WI38 (cell line): ENCODE results near the gene EXOC3.

Source experiments
- H3K4me3 ChIP-seq: 2 replicates; pipeline ENCODE4 v1.5.1; 2011; ENCODE audit warnings: low read depth, mild to moderate bottlenecking, control low read depth, low read length
- TF ChIP-seq, protein P1 (sequence below): IDR thresholded peaks from 2 replicates; pipeline ENCODE4 v1.5.1; 2012; ENCODE audit warnings: low read depth, mild to moderate bottlenecking, control low read depth, low read length

EXOC3 gene

GRCh38 chr5:403995-404394, 39.0 kb upstream of the EXOC3 start:
- TF ChIP-seq, protein P1, sequence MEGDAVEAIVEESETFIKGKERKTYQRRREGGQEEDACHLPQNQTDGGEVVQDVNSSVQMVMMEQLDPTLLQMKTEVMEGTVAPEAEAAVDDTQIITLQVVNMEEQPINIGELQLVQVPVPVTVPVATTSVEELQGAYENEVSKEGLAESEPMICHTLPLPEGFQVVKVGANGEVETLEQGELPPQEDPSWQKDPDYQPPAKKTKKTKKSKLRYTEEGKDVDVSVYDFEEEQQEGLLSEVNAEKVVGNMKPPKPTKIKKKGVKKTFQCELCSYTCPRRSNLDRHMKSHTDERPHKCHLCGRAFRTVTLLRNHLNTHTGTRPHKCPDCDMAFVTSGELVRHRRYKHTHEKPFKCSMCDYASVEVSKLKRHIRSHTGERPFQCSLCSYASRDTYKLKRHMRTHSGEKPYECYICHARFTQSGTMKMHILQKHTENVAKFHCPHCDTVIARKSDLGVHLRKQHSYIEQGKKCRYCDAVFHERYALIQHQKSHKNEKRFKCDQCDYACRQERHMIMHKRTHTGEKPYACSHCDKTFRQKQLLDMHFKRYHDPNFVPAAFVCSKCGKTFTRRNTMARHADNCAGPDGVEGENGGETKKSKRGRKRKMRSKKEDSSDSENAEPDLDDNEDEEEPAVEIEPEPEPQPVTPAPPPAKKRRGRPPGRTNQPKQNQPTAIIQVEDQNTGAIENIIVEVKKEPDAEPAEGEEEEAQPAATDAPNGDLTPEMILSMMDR: no peak
- H3K4me3 ChIP-seq: no peak overlapping the region

- TF ChIP-seq, protein P1: no peak
- no peak overlapping the region for H3K4me3 ChIP-seq
Observed at GRCh38 chr5:404666-405241, 38.2 kb upstream of the EXOC3 start.

- H3K4me3 ChIP-seq: no peak overlapping the region
- TF ChIP-seq, protein P1: no peak
Observed at GRCh38 chr5:405421-405820, 37.6 kb upstream of the EXOC3 start.

DNA sequence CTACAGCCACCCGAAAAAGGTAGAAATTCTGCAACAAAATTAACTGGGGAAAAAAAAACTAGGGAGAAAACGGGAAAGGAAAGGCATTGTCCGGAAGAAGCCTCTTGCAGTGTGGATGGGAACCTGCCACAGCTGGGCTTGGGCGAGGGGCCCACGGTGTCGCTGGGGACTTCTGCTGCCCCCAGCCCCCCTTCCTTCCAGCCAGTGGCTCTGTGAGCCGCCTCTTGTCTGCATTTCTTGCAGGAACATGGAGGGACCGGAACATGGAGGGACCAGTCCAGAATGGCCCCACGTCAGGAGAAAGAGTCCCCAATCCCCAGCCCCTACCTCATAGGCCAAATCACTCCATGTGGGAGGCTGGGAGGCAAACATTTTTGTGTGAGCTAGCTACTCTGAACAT, 36.9 kb upstream of the EXOC3 start:
- no peak overlapping the region for H3K4me3 ChIP-seq
- TF ChIP-seq, protein P1: no peak

DNA sequence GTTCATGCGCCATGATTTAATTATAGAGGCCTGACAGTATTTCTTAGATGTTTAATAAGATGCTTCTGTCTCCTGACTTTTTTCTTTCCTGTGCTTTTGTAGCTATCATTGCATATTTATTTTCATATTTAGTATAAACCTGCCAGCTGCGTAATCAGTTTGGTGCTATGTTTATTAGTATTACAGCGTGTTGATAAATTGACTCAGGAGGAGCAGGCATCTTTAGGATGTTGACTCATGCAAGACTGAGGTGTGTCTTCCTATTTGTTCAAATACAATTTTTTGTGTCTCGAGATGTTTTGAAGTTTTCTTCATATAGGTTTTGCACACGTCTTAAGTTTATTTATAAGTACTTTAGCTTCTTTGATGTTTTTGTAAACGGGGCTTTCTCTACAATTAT, 35.9 kb upstream of the EXOC3 start:
- H3K4me3 ChIP-seq: no peak overlapping the region
- TF ChIP-seq, protein P1: no peak

DNA sequence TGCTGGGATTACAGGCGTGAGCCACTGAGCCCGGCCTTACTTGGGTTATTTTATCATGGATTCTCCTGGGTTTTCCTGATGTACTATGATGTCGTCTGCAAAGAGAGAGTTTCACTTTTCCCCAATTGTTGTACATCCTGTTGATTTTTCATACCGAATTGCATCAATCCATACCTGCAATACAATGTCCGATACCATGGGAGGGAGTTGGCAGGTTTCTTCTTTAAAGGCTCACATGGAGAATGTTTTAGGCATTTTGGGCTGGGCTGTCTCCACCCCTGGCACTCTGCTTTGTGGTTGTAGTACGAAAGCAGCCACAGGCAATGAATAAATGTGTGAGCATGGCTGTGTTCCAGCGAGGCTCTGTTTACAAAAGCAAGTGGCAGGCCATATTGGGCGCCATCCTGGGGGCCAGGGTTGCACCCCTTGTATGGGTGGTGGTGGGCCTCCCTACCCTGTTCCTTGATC, 35.1 kb upstream of the EXOC3 start:
- TF ChIP-seq, protein P1: no peak
- H3K4me3 ChIP-seq: no peak overlapping the region

GRCh38 chr5:410911-411517, 32.0 kb upstream of the EXOC3 start:
- no peak overlapping the region for H3K4me3 ChIP-seq
- TF ChIP-seq, protein P1: no peak
